Thyroid gland (tissue), 4 donors: ENCODE data around the gene PRSS21.

Experiments used
- POLR2A ChIP-seq, 2 donors: fragments of 450-650 bp; IDR thresholded peaks; one replicate each; pipeline ENCODE4 v1.6.1; 2017; ENCODE audit warnings: antibody characterized with exemption in 2 of 2, mild to moderate bottlenecking in 2 of 2, moderate library complexity in 1 of 2
- TF ChIP-seq, protein P1 (sequence below), 6 experiments: fragments of 200-600 bp in 3 of 6; fragments of 450-650 bp in 3 of 6; sonication (generic) in 3 of 6; IDR thresholded peaks; one replicate each; pipeline ENCODE4 v1.5.1; 2016 to 2019; ENCODE audit warnings: antibody characterized with exemption in 6 of 6, mild to moderate bottlenecking in 2 of 6, inconsistent platforms in 1 of 6, moderate library complexity in 1 of 6

DNA sequence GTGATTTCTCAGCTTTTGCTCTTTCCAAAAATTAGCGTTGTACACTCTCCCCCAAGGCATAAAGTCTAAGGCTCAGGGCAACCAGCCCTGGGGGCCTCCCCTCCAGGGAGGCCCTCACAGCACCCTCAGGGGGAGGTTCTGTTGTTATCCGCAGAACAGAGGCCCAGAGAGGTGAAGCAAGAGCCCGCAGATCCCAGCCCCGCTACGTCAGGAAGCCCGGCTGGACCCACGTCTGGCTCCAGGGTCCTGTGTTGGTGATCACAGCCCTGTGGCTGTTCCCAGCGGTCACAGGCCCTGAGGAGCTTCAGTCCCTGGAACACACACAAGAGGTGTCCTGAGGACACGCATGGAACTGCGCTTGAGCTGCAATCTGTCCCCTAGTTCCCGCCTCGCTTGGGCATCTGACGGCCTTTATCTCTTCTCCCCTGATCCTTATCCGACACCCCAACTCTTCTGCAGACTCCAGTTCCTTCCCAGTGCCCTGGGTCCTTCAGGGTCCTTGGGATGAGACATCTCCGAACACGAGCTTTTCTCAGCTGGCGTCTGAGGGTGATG lies 11.9 kb downstream of the PRSS21 start:
- TF ChIP-seq POLR2A (IDR thresholded peaks at IDR 0.05): no peak
- TF ChIP-seq, protein P1, sequence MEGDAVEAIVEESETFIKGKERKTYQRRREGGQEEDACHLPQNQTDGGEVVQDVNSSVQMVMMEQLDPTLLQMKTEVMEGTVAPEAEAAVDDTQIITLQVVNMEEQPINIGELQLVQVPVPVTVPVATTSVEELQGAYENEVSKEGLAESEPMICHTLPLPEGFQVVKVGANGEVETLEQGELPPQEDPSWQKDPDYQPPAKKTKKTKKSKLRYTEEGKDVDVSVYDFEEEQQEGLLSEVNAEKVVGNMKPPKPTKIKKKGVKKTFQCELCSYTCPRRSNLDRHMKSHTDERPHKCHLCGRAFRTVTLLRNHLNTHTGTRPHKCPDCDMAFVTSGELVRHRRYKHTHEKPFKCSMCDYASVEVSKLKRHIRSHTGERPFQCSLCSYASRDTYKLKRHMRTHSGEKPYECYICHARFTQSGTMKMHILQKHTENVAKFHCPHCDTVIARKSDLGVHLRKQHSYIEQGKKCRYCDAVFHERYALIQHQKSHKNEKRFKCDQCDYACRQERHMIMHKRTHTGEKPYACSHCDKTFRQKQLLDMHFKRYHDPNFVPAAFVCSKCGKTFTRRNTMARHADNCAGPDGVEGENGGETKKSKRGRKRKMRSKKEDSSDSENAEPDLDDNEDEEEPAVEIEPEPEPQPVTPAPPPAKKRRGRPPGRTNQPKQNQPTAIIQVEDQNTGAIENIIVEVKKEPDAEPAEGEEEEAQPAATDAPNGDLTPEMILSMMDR (IDR thresholded peaks at IDR 0.05): no peak
